Measurements from ENCODE around the gene ZDHHC18. TPM values are rescaled to one million over a fixed set of nuclear protein-coding genes. Genes with fewer than 3 reads are reported as not detected.
A peak's percentile ranks its signal among the peaks of the same experiment; 100 is the strongest.
"Not testable (repeated sequence)": the region's sequence is repeated elsewhere in the genome, so short reads cannot be mapped to it uniquely, and the experiment has no call there.

Gene ZDHHC18
- total RNA-seq, 6 experiments from 2014 or later = 9.6 to 16.9 (median 14.1) TPM

GRCh38 chr1:26831059-26831458 is 4.6 kb downstream of the ZDHHC18 start:
- intact Hi-C loops (cut with DNase I) = no loop called here
- whole genome bisulfite sequencing (ENCODE audit: insufficient coverage, low coverage, low lambda C conversion rate, missing lambda C conversion rate) = 83% methylated on average over 3 of the region's 3 CpGs
- Histone ChIP-seq H3K9me3 (no peaks in the 10 kb centered on the region), H3K27ac (peak overlapping the region; percentile 21 to 77 (median 71)), H3K4me3 (no peak overlapping the region), H3K36me3 (peaks cover 0 to 35% (median 15%) of the 10 kb centered on the region in 4 donors), H3K4me1 (peaks cover 0 to 50% (median 24%) of the 10 kb centered on the region in 4 donors), H3K27me3 (no peaks in the 10 kb centered on the region)
- DNase-seq = no peak
- ATAC-seq = no peak
- no peak for TF ChIP-seq CTCF (IDR thresholded peaks at IDR 0.05)
- no peak for TF ChIP-seq POLR2A (IDR thresholded peaks at IDR 0.05)

GRCh38 chr1:26831546-26832248 is 5.2 kb downstream of the ZDHHC18 start:
- Histone ChIP-seq H3K27ac (peak overlapping the region; percentile 21 to 77 (median 71)), H3K9me3 (no peaks in the 10 kb centered on the region), H3K27me3 (no peaks in the 10 kb centered on the region), H3K4me1 (peaks cover 0 to 49% (median 24%) of the 10 kb centered on the region in 4 donors), H3K4me3 (no peak overlapping the region), H3K36me3 (peaks cover 0 to 35% (median 15%) of the 10 kb centered on the region in 4 donors)
- intact Hi-C loops (cut with DNase I) = no loop called here
- ATAC-seq (peak; percentile 85 to 86 (median 86)), DNase-seq (peak in 2 of 3 donors; percentile 55 to 71)
- 12% methylated on average over 2 of the region's 3 CpGs for WGBS (ENCODE audit: insufficient coverage, low coverage, low lambda C conversion rate, missing lambda C conversion rate)
- TF ChIP-seq POLR2A (IDR thresholded peaks at IDR 0.05) = no peak
- no peak for TF ChIP-seq CTCF (IDR thresholded peaks at IDR 0.05)

GRCh38 chr1:26832249-26832960 is 5.9 kb downstream of the ZDHHC18 start:
- peaks cover 0 to 35% (median 15%) of the 10 kb centered on the region in 4 donors for H3K36me3 ChIP-seq
- H3K4me3 ChIP-seq = no peak overlapping the region
- peak overlapping the region in 2 of 3 donors; percentile 71 to 77 for H3K27ac ChIP-seq
- H3K4me1 ChIP-seq = peaks cover 0 to 49% (median 24%) of the 10 kb centered on the region in 4 donors
- DNase-seq = no peak
- TF ChIP-seq POLR2A (IDR thresholded peaks at IDR 0.05) (no peak), CTCF (IDR thresholded peaks at IDR 0.05) (no peak)
- ATAC-seq = no peak
- H3K27me3 ChIP-seq = no peaks in the 10 kb centered on the region
- H3K9me3 ChIP-seq = no peaks in the 10 kb centered on the region
- 91% methylated on average over 8 of the region's 16 CpGs for WGBS (ENCODE audit: insufficient coverage, low coverage, low lambda C conversion rate, missing lambda C conversion rate)
- intact Hi-C loops (cut with DNase I) = no loop called here

GRCh38 chr1:26833432-26834405 is 7.2 kb downstream of the ZDHHC18 start:
- no peaks in the 10 kb centered on the region for H3K27me3 ChIP-seq
- H3K4me3 ChIP-seq = no peak overlapping the region
- WGBS (ENCODE audit: insufficient coverage, low coverage, low lambda C conversion rate, missing lambda C conversion rate) = 79% methylated on average over 8 of the region's 23 CpGs
- peak overlapping the region in 1 of 3 donors; percentile 71 for H3K27ac ChIP-seq
- intact Hi-C loops (cut with DNase I) = no loop called here
- TF ChIP-seq POLR2A (IDR thresholded peaks at IDR 0.05) = no peak
- no peak for TF ChIP-seq CTCF (IDR thresholded peaks at IDR 0.05)
- DNase-seq = peak in 2 of 3 donors; percentile 66 to 77
- H3K36me3 ChIP-seq = peaks cover 0 to 37% (median 19%) of the 10 kb centered on the region in 4 donors
- peaks cover 0 to 39% (median 19%) of the 10 kb centered on the region in 4 donors for H3K4me1 ChIP-seq
- no peaks in the 10 kb centered on the region for H3K9me3 ChIP-seq
- peak; percentile 5 to 42 (median 34) for ATAC-seq

GRCh38 chr1:26837665-26838064 is 11.2 kb downstream of the ZDHHC18 start:
- 92% methylated on average over 4 of the region's 5 CpGs for WGBS (ENCODE audit: insufficient coverage, low coverage, low lambda C conversion rate, missing lambda C conversion rate)

More at GRCh38 chr1:26837665-26838064, 11.2 kb downstream of the ZDHHC18 start:
- H3K4me3 ChIP-seq; H3K9me3 ChIP-seq; intact Hi-C loops (cut with DNase I); ATAC-seq; DNase-seq; H3K27me3 ChIP-seq; H3K27ac ChIP-seq: not testable (repeated sequence)
- H3K36me3 ChIP-seq = peaks cover 0 to 40% (median 18%) of the 10 kb centered on the region in 4 donors
- peaks cover 0 to 14% (median under 1%) of the 10 kb centered on the region in 4 donors for H3K4me1 ChIP-seq
